Activated CD4-positive, alpha-beta T cell treated with anti-CD3 and anti-CD28 coated beads, Interleukin-2, amount 50 U/mL, for 1 hour (primary cell): ENCODE measurements around the gene RGS14.

Experiments used
- DNase-seq: peaks from one replicate; pipeline ENCODE4 v3.0.0-alpha.2; 2020

Gene RGS14

GRCh38 chr5:177357459-177358351 lies at the start of gene RGS14:
TSS of gene RGS14 (plus strand) at chr5:177357924. CDS start at chr5:177358025, 101 bp downstream.
- DNase-seq = peak; percentile 67

GRCh38 chr5:177308740-177309139 lies 49.0 kb upstream of the RGS14 start:
- DNase-seq = no peak

- DNase-seq = peak; percentile 66
Observed at GRCh38 chr5:177309351-177310191, 48.2 kb upstream of the RGS14 start.

- DNase-seq = no peak
Observed at GRCh38 chr5:177310332-177310731, 47.4 kb upstream of the RGS14 start.

GRCh38 chr5:177310757-177311391 lies 46.9 kb upstream of the RGS14 start:
- no peak for DNase-seq

GRCh38 chr5:177311392-177311722 lies 46.4 kb upstream of the RGS14 start:
- no peak for DNase-seq

GRCh38 chr5:177311723-177312648 lies 45.7 kb upstream of the RGS14 start, which contains the start of gene MXD3:
TSS of gene MXD3 (minus strand) at chr5:177311898. CDS start at chr5:177311830, 68 bp downstream.
- peak; percentile 95 for DNase-seq

GRCh38 chr5:177312649-177313181 lies 45.0 kb upstream of the RGS14 start:
- DNase-seq = no peak

- no peak for DNase-seq
Observed at GRCh38 chr5:177313561-177314259, 44.0 kb upstream of the RGS14 start.

GRCh38 chr5:177314376-177315342 lies 43.1 kb upstream of the RGS14 start:
- no peak for DNase-seq

GRCh38 chr5:177315411-177315810 lies 42.3 kb upstream of the RGS14 start:
- DNase-seq = no peak

- no peak for DNase-seq
Observed at GRCh38 chr5:177316005-177316404, 41.7 kb upstream of the RGS14 start.

GRCh38 chr5:177317959-177318377 lies 39.8 kb upstream of the RGS14 start:
- DNase-seq = peak; percentile 76

GRCh38 chr5:177319913-177320588 lies 37.7 kb upstream of the RGS14 start:
- DNase-seq = no peak

- DNase-seq = no peak
Observed at GRCh38 chr5:177320879-177321278, 36.8 kb upstream of the RGS14 start.

GRCh38 chr5:177325868-177326381 lies 31.8 kb upstream of the RGS14 start:
- DNase-seq = no peak

- no peak for DNase-seq
Observed at GRCh38 chr5:177327539-177328522, 29.9 kb upstream of the RGS14 start.
